Naive thymus-derived CD8-positive, alpha-beta T cell (primary cell): Measurements from ENCODE around the gene PDPR. TPM values are rescaled to one million over a fixed set of nuclear protein-coding genes. Genes with fewer than 3 reads are reported as not detected.
"Not testable (repeated sequence)": the region's sequence is repeated elsewhere in the genome, so short reads cannot be mapped to it uniquely, and the experiment has no call there.

Experiments used
- ATAC-seq, 2 donors: fragments of 150-1000 bp; cut with Tn5 transposase in 1 of 2; sonication (Bioruptor Pico), chemical (Tn5 transposase) in 1 of 2; 1 replicate in 1 of 2; 2 replicates in 1 of 2; pipeline ENCODE4 v1.10.0; 2021; ENCODE audit warnings: mild to moderate bottlenecking in 2 of 2, moderate library complexity in 2 of 2
- POLR2A ChIA-PET: fragments of 350-600 bp; sonication (Branson Sonifier 250); formaldehyde crosslinking; loops from one replicate; lab custom pipeline; 2021; ENCODE audit warnings: antibody characterized with exemption; lab: Charles Lee
- DNase-seq, 10 donors: peaks; one replicate each; pipeline versions ENCODE4 v3.0.0 to v3.0.0-alpha.2; 2020 to 2022
- H3K27ac Mint-ChIP-seq, 10 donors: one replicate each; pipeline ENCODE4 v1.8.0; 2020 to 2022; ENCODE audit warnings: mild to moderate bottlenecking in 10 of 10, mixed read lengths in 10 of 10, moderate library complexity in 4 of 10, inconsistent platforms in 1 of 10
- H3K27me3 Mint-ChIP-seq, 5 donors: one replicate each; pipeline ENCODE4 v1.8.0; 2021 to 2022; ENCODE audit warnings: mixed read lengths in 5 of 5
- H3K36me3 Mint-ChIP-seq, 3 donors: one replicate each; pipeline ENCODE4 v1.8.0; 2020 to 2022; ENCODE audit warnings: mixed read lengths in 3 of 3, mild to moderate bottlenecking in 2 of 3, inconsistent platforms in 1 of 3
- H3K4me1 Mint-ChIP-seq, 4 donors: one replicate each; pipeline ENCODE4 v1.8.0; 2021 to 2022; ENCODE audit warnings: mixed read lengths in 4 of 4
- H3K4me3 Mint-ChIP-seq, 10 donors: one replicate each; pipeline ENCODE4 v1.8.0; 2020 to 2022; ENCODE audit warnings: mild to moderate bottlenecking in 10 of 10, mixed read lengths in 10 of 10, moderate library complexity in 6 of 10, inconsistent platforms in 1 of 10
- H3K9me3 Mint-ChIP-seq, 9 donors: one replicate each; pipeline ENCODE4 v1.8.0; 2020 to 2022; ENCODE audit warnings: mixed read lengths in 9 of 9, mild to moderate bottlenecking in 3 of 9, inconsistent platforms in 1 of 9, moderate library complexity in 1 of 9
- polyA plus RNA-seq, 3 donors: library from polyadenylated mRNA; unstranded; fragments of 300-500 nt; fragmentation: Illumina TruSeq; gene quantifications; one replicate each; pipeline ENCODE4 v1.2.3, GENCODE V29; 2021
- total RNA-seq, 8 experiments: library from RNA in 2 of 8; stranded (reverse) in 2 of 8; gene quantifications; one replicate each; pipeline ENCODE4 v1.2.3 and lab custom pipeline; 2021 to 2026

The PDPR gene
- total and polyA plus RNA-seq, 5 experiments from 2014 or later: 5.5 to 31.6 (median 11.5) TPM

GRCh38 chr16:70174387-70174932 is 60.3 kb downstream of the PDPR start:
- H3K9me3 Mint-ChIP-seq, ATAC-seq, H3K36me3 Mint-ChIP-seq, POLR2A ChIA-PET, H3K27ac Mint-ChIP-seq, H3K27me3 Mint-ChIP-seq, H3K4me3 Mint-ChIP-seq, DNase-seq, H3K4me1 Mint-ChIP-seq: not testable (repeated sequence)

GRCh38 chr16:70187858-70188607 is 73.9 kb downstream of the PDPR start:
- DNase-seq, H3K9me3 Mint-ChIP-seq, POLR2A ChIA-PET, H3K36me3 Mint-ChIP-seq, H3K27me3 Mint-ChIP-seq, H3K4me1 Mint-ChIP-seq, H3K27ac Mint-ChIP-seq, H3K4me3 Mint-ChIP-seq: not testable (repeated sequence)
- peak in 1 of 2 donors; percentile 32 for ATAC-seq

DNA sequence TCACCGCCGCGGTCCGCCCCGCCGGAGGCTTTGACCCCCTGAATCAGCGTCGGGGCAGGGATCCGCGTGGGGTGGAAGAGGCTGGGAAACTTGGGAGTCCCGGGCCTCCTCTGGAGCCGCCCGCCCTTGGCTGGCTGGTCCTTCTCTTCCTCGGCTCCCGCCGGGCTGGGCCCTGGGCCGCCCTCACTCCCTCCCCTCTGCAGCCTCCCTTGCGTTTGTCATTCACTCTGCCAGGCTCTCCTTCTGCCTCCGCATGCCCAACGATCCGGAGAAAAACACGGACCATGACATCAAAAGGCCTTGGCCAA is 74.4 kb downstream of the PDPR start:
- H3K4me1 Mint-ChIP-seq, H3K27ac Mint-ChIP-seq, POLR2A ChIA-PET, H3K9me3 Mint-ChIP-seq, ATAC-seq, H3K4me3 Mint-ChIP-seq, DNase-seq, H3K36me3 Mint-ChIP-seq, H3K27me3 Mint-ChIP-seq: not testable (repeated sequence)

DNA sequence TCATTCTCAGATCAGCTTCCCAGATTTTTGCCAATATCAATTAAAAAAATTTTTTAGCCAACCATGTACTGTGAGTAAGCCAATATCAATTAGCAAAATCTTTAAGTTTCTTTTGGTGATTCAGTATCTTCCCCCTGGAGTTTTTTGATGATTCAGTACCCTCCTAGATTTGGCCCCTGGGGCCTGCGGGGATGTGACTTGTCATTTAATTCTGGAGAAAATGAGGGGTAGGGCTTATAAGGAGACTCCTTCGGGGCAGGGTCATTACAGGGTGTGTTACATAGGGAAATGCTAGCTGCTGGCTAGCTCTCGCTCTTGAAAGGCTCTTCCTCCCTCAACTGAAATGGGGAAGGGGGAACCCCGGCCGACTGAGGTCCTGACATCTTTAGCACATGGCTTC is 76.4 kb downstream of the PDPR start:
- H3K27me3 Mint-ChIP-seq, H3K4me1 Mint-ChIP-seq, H3K9me3 Mint-ChIP-seq, ATAC-seq, H3K27ac Mint-ChIP-seq, DNase-seq, H3K36me3 Mint-ChIP-seq, H3K4me3 Mint-ChIP-seq, POLR2A ChIA-PET: not testable (repeated sequence)

GRCh38 chr16:70196683-70197300 is 82.7 kb downstream of the PDPR start:
- H3K9me3 Mint-ChIP-seq, ATAC-seq, DNase-seq, H3K4me3 Mint-ChIP-seq, H3K27ac Mint-ChIP-seq, H3K4me1 Mint-ChIP-seq, H3K36me3 Mint-ChIP-seq, H3K27me3 Mint-ChIP-seq, POLR2A ChIA-PET: not testable (repeated sequence)

DNA sequence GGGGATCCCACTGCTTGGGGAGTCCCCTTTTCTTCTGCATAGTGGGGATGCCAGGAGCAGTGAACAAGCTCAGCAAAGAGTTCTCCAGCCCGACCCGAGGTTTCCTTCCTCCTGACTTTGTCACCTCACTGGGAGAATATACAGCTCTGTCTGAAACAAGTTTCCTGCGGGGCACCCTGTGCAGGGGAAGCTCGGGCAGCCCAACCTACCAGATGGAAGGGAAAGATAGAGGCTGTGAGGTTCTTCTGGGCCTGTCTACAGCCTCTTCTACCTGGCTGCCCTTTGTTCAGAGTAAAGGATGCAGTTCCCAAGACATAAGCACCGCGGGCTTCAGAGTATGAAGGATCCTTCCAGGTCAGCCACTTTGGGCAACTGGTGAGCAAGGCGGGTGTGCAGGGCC is 83.5 kb downstream of the PDPR start:
- H3K36me3 Mint-ChIP-seq, DNase-seq, ATAC-seq, H3K4me1 Mint-ChIP-seq, H3K9me3 Mint-ChIP-seq, H3K27me3 Mint-ChIP-seq, H3K4me3 Mint-ChIP-seq, POLR2A ChIA-PET, H3K27ac Mint-ChIP-seq: not testable (repeated sequence)

DNA sequence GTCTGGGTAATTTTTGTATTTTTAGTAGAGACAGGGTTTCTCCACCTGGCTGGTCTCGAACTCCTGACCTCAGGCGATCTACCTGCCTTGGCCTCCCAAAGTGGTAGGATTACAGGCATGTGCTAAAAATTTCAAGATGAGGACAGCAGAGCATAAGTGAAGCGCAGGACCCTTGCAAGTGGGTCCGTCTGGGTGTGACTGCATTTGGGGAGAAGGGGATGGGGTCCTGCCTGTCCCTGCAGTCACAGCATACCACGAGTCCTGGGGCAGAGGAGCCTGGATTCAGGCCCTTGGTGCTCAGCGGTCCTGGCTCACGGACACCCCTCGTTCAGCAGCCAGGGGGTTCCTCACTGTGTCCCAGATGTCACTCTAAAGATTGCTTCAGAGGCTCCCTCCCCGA is 84.1 kb downstream of the PDPR start:
- DNase-seq, H3K36me3 Mint-ChIP-seq, H3K4me3 Mint-ChIP-seq, H3K27ac Mint-ChIP-seq, POLR2A ChIA-PET, H3K27me3 Mint-ChIP-seq, H3K9me3 Mint-ChIP-seq, H3K4me1 Mint-ChIP-seq, ATAC-seq: not testable (repeated sequence)

DNA sequence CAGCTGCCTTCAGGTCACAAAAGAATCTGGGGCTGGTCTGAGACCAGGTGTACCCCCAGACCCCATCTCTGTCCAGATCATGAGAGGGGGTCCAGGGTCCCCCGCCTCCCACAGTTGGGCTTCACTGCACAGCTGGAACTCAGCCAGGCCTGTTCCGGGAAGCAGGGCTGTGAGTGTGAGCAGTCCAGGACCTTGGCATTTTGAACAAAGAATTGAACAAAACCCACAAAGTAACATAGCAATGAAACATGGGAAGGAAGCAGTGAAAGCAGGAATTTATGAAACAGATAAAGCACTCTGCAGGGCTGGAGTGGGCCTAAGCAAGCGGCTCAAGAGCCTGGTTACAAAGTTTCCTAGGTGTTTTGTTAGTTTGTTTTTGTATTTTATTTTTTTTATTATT is 84.5 kb downstream of the PDPR start:
- not testable (repeated sequence) for H3K9me3 Mint-ChIP-seq, H3K4me3 Mint-ChIP-seq

GRCh38 chr16:70199170-70199569 is 85.0 kb downstream of the PDPR start:
- H3K36me3 Mint-ChIP-seq, H3K4me1 Mint-ChIP-seq, ATAC-seq, H3K4me3 Mint-ChIP-seq, H3K27ac Mint-ChIP-seq, DNase-seq, H3K9me3 Mint-ChIP-seq, H3K27me3 Mint-ChIP-seq, POLR2A ChIA-PET: not testable (repeated sequence)

More for the DNA sequence above, 84.5 kb downstream of the PDPR start:
- H3K36me3 Mint-ChIP-seq, ATAC-seq, H3K4me1 Mint-ChIP-seq, POLR2A ChIA-PET, H3K27me3 Mint-ChIP-seq, H3K27ac Mint-ChIP-seq, DNase-seq: not testable (repeated sequence)

DNA sequence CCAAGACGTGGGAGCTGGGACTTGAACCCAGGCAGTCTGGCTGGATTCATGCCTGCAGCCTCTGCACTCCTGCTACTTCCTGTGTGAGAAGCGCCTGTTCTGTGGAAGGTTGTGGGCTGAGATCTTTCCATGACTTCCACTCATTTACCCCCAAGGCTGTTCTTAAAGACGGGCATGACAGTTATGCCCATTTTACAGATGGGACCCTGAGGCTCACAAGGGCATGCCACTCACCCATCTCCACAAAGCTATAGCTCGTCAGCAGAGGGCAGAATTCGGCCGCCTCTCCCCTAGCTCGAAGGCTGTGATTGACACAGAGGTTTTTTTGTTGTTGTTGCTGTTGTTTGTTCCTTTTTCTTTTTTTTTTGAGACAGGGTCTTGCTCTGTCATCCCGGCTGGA is 85.9 kb downstream of the PDPR start:
- H3K9me3 Mint-ChIP-seq, DNase-seq, H3K27me3 Mint-ChIP-seq, H3K4me3 Mint-ChIP-seq, ATAC-seq, H3K36me3 Mint-ChIP-seq, H3K4me1 Mint-ChIP-seq, H3K27ac Mint-ChIP-seq, POLR2A ChIA-PET: not testable (repeated sequence)

DNA sequence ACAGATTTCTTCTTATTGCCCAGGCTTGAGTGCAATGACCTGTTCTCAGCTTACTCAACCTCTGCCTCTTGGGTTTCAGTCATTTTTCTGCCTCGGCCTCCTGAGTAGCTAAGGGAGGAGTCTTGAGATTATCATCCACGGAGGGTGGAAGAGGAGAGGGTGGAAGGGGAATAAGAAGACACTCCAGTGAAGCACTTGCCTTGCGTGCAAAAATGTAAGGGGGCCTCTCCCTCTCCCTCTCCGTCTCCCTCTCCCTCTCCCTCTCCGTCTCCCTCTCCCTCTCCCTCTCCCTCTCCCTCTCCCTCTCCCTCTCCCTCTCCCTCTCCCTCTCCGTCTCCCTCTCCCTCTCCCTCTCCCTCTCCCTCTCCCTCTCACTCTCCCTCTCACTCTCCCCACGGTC is 89.4 kb downstream of the PDPR start:
- peak overlapping the region in 1 of 10 donors; percentile 71 for H3K27ac Mint-ChIP-seq
- POLR2A ChIA-PET, DNase-seq, ATAC-seq, H3K9me3 Mint-ChIP-seq, H3K4me3 Mint-ChIP-seq, H3K27me3 Mint-ChIP-seq, H3K4me1 Mint-ChIP-seq: not testable (repeated sequence)
- peaks cover 0 to 20% (median 12%) of the 10 kb centered on the region in 3 donors for H3K36me3 Mint-ChIP-seq

DNA sequence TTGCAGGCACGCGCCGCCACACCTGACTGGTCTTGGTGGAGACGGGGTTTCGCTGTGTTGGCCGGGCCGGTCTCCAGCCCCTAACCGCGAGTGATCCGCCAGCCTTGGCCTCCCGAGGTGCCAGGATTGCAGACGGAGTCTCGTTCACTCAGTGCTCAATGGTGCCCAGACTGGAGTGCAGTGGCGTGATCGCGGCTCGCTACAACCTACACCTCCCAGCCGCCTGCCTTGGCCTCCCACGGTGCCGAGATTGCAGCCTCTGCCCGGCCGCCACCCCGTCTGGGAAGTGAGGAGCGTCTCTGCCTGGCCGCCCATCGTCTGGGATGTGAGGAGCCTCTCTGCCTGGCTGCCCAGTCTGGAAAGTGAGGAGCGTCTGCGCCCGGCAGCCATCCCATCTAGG is 89.9 kb downstream of the PDPR start:
- H3K4me1 Mint-ChIP-seq, ATAC-seq, POLR2A ChIA-PET, DNase-seq, H3K9me3 Mint-ChIP-seq, H3K4me3 Mint-ChIP-seq, H3K27me3 Mint-ChIP-seq: not testable (repeated sequence)
- Mint-ChIP-seq H3K27ac (peak overlapping the region in 1 of 10 donors; percentile 71), H3K36me3 (peaks cover 0 to 20% (median 12%) of the 10 kb centered on the region in 3 donors)

DNA sequence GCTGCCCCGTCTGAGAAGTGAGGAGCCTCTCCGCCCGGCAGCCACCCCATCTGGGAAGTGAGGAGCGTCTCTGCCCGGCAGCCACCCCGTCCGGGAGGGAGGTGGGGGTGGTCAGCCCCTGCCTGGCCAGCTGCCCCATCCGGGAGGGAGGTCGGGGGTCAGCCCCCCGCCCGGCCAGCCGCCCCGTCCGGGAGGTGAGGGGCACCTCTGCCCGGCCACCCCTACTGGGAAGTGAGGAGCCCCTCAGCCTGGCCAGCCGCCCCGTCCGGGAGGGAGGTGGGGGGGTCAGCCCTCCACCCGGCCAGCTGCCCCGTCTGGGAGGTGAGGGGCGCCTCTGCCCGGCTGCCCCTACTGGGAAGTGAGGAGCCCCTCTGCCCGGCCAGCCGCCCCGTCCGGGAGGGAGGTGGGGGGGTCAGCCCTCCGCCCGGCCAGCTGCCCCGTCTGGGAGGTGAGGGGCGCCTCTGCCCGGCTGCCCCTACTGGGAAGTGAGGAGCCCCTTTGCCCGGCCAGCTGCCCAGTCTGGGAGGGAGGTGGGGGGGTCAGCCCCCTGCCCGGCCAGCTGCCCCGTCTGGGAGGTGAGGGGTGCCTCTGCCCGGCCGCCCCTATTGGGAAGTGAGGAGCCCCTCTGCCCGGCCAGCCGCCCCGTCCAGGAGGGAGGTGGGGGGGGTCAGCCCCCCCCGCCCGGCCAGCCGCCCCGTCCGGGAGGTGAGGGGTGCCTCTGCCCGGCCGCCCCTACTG is 90.7 kb downstream of the PDPR start:
- POLR2A ChIA-PET, H3K4me1 Mint-ChIP-seq, H3K27me3 Mint-ChIP-seq, H3K9me3 Mint-ChIP-seq, H3K27ac Mint-ChIP-seq, H3K4me3 Mint-ChIP-seq, ATAC-seq, DNase-seq: not testable (repeated sequence)
- peaks cover 0 to 24% (median 12%) of the 10 kb centered on the region in 3 donors for H3K36me3 Mint-ChIP-seq
